Tibial nerve (tissue), 4 donors: ENCODE measurements around the gene UBTD1. TPM values are rescaled to one million over a fixed set of nuclear protein-coding genes. Genes with fewer than 3 reads are reported as not detected.
"Not testable (repeated sequence)": the region's sequence is repeated elsewhere in the genome, so short reads cannot be mapped to it uniquely, and the experiment has no call there.

Source experiments
- DNase-seq, 2 donors: peaks; one replicate each; pipeline ENCODE4 v3.0.0-alpha.2; 2019; ENCODE audit warnings: low spot score in 2 of 2
- H3K27ac ChIP-seq, 4 donors: fragments of 200-600 bp; sonication (generic) in 3 of 4; one replicate each; pipeline ENCODE4 v1.5.1; 2017 to 2019; ENCODE audit warnings: mild to moderate bottlenecking in 1 of 4
- H3K27me3 ChIP-seq, 2 donors: fragments of 200-600 bp; sonication (generic) in 1 of 2; one replicate each; pipeline versions ENCODE4 v1.5.1 to v1.6.0; 2017 to 2019
- H3K36me3 ChIP-seq, 3 donors: fragments of 200-600 bp; sonication (generic); one replicate each; pipeline ENCODE4 v1.5.1; 2018 to 2019
- H3K4me1 ChIP-seq, 4 donors: fragments of 200-600 bp; sonication (generic) in 3 of 4; one replicate each; pipeline ENCODE4 v1.5.1; 2017 to 2019
- H3K4me3 ChIP-seq, 4 donors: fragments of 200-600 bp; sonication (generic) in 3 of 4; one replicate each; pipeline ENCODE4 v1.5.1; 2017 to 2019; ENCODE audit warnings: mild to moderate bottlenecking in 1 of 4, moderate library complexity in 1 of 4
- H3K9me3 ChIP-seq, 4 donors: fragments of 200-600 bp; sonication (generic) in 3 of 4; one replicate each; pipeline ENCODE4 v1.5.1; 2017 to 2019
- CTCF ChIP-seq, 5 experiments: fragments of 200-600 bp in 3 of 5; fragments of 450-650 bp in 2 of 5; sonication (generic) in 3 of 5; IDR thresholded peaks; one replicate each; pipeline ENCODE4 v1.5.1; 2016 to 2019; ENCODE audit warnings: antibody characterized with exemption in 5 of 5, mild to moderate bottlenecking in 3 of 5, moderate library complexity in 2 of 5
- EP300 ChIP-seq, 2 donors: sonication (generic); formaldehyde crosslinking; IDR thresholded peaks; one replicate each; pipeline ENCODE4 v1.6.1; 2017; ENCODE audit warnings: antibody characterized with exemption in 2 of 2, mild to moderate bottlenecking in 1 of 2
- POLR2A ChIP-seq, 2 donors: fragments of 450-650 bp; IDR thresholded peaks; one replicate each; pipeline ENCODE4 v1.6.1; 2017; ENCODE audit warnings: antibody characterized with exemption in 2 of 2, mild to moderate bottlenecking in 2 of 2, moderate library complexity in 2 of 2
- WGBS, 2 donors: methylation state at CpG; one replicate each; pipeline ENCODE4 v1.1.5; 2018; 5-methylcytosine and 5-hydroxymethylcytosine counted together
- total RNA-seq, 4 donors: library from RNA; depleted of rRNA; stranded (reverse); fragments of >200 nt; gene quantifications; one replicate each; pipeline ENCODE4 v1.1.0, GENCODE V29; 2016

The UBTD1 gene
- total RNA-seq, 4 donors from 2014 or later = 9.4 to 17.1 (median 16.5) TPM

DNA sequence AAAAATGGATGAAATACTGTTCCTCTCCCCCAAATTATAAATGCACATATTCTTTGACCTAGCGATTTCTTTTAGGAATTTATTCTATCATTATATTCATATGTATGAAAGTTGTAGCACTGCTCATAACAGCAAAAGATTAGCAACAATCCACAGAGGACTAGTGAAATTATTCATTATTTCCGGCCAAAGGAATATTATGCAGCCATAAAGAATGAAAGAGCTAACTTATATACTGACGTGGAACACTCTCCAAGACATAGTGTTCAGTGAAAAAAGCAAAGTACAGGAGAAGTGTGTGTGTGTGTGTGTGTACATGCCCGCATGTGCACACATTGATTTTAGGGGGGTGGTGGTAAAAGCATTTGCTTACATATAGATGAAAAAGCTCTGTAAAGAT lies 23.8 kb upstream of the UBTD1 start:
- Histone ChIP-seq H3K4me1 (peaks cover 0 to 15% (median 0%) of the 10 kb centered on the region in 4 donors), H3K4me3 (no peak overlapping the region), H3K36me3 (peaks cover 8 to 100% (median 23%) of the 10 kb centered on the region in 3 donors), H3K27me3 (no peaks in the 10 kb centered on the region), H3K27ac (peak overlapping the region in 1 of 4 donors; percentile 32), H3K9me3 (no peaks in the 10 kb centered on the region)
- TF ChIP-seq CTCF (IDR thresholded peaks at IDR 0.05) (no peak), EP300 (IDR thresholded peaks at IDR 0.05) (no peak), POLR2A (IDR thresholded peaks at IDR 0.05) (no peak)
- WGBS, 2 donors = 94 to 95% methylated on average over 4 of the region's 4 CpGs
- DNase-seq = no peak

- DNase-seq = no peak
- Histone ChIP-seq H3K9me3 (no peaks in the 10 kb centered on the region), H3K36me3 (peaks cover 2 to 100% (median 31%) of the 10 kb centered on the region in 3 donors), H3K4me1 (peaks cover 0 to 15% (median 0%) of the 10 kb centered on the region in 4 donors), H3K4me3 (no peak overlapping the region), H3K27ac (peak overlapping the region in 2 of 4 donors; percentile 32 to 66), H3K27me3 (no peaks in the 10 kb centered on the region)
- 53 to 56% methylated on average over 2 of the region's 2 CpGs for WGBS, 2 donors
- TF ChIP-seq POLR2A (IDR thresholded peaks at IDR 0.05) (no peak), EP300 (IDR thresholded peaks at IDR 0.05) (no peak), CTCF (IDR thresholded peaks at IDR 0.05) (no peak)
These were observed 22.7 kb upstream of the UBTD1 start for GRCh38 chr10:97475936-97476594.

- WGBS, 2 donors = 82 to 88% methylated on average over 4 of the region's 4 CpGs
- H3K27me3 ChIP-seq, H3K4me3 ChIP-seq, H3K27ac ChIP-seq, H3K9me3 ChIP-seq, DNase-seq: not testable (repeated sequence)
- Histone ChIP-seq H3K4me1 (peaks cover 0 to 23% (median 0%) of the 10 kb centered on the region in 4 donors), H3K36me3 (peaks cover 2 to 93% (median 31%) of the 10 kb centered on the region in 3 donors)
These were observed 19.3 kb upstream of the UBTD1 start for GRCh38 chr10:97479410-97479809.

DNA sequence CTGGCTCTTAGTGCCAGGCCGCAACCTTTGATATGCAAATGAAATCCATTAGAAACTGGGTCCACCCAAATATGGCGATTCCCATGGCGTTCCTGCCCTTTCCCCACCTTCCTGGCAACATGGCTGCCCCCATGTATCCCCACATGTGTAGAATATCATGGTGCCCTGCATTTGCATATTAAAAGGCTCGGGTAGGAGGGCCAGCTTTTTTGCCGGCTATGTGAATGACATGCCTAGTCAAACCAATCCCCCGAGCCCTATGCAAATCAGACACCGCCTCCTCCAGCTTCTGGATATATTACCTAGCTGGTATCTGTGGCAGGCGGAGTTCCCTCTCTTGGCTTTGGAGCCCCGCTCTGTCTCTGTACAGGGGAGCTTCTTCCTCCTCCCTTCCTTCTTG lies 18.8 kb upstream of the UBTD1 start:
- Histone ChIP-seq H3K36me3 (peaks cover 2 to 88% (median 31%) of the 10 kb centered on the region in 3 donors), H3K4me3 (no peak overlapping the region), H3K27me3 (no peaks in the 10 kb centered on the region), H3K27ac (no peak overlapping the region), H3K9me3 (no peaks in the 10 kb centered on the region), H3K4me1 (peaks cover 0 to 23% (median 0%) of the 10 kb centered on the region in 4 donors)
- WGBS, 2 donors = 74 to 77% methylated on average over 9 of the region's 9 CpGs
- no peak for DNase-seq
- TF ChIP-seq POLR2A (IDR thresholded peaks at IDR 0.05) = no peak
- no peak for TF ChIP-seq EP300 (IDR thresholded peaks at IDR 0.05)
- TF ChIP-seq CTCF (IDR thresholded peaks at IDR 0.05) = no peak

DNA sequence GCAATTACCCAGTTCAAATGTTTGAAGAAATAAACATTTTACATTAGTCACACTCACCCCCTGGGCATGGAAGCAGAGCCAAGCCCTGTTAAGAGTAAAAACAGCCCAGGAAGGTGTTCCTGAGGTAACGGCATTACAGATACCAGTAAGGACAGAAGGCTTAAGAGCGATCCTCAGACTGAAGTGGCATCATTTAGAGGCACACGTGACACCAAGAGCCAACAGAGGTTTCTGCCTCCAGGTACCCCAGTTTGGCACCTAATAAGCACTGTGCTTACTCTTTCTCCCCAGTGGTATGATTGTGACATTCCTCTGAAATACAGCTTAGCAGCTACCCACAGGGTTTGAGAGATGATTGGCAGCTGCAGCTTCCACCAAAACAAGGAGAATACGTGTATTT lies 17.7 kb upstream of the UBTD1 start:
- H3K36me3 ChIP-seq = peaks cover 2 to 84% (median 31%) of the 10 kb centered on the region in 3 donors
- no peak overlapping the region for H3K27ac ChIP-seq
- no peaks in the 10 kb centered on the region for H3K9me3 ChIP-seq
- no peak overlapping the region for H3K4me3 ChIP-seq
- TF ChIP-seq CTCF (IDR thresholded peaks at IDR 0.05) (no peak), POLR2A (IDR thresholded peaks at IDR 0.05) (no peak), EP300 (IDR thresholded peaks at IDR 0.05) (no peak)
- peaks cover 0 to 18% (median 0%) of the 10 kb centered on the region in 4 donors for H3K4me1 ChIP-seq
- no peak for DNase-seq
- no peaks in the 10 kb centered on the region for H3K27me3 ChIP-seq
- WGBS, 2 donors = 93 to 94% methylated on average over 4 of the region's 4 CpGs
